8988T (cell line): Measurements from ENCODE around the gene NHLRC1.

Experiments used
- DNase-seq: peaks from one replicate; pipeline ENCODE4 v3.0.0; 2011

The NHLRC1 gene

GRCh38 chr6:18138906-18139305, 16.4 kb upstream of the NHLRC1 start:
- DNase-seq: no peak

GRCh38 chr6:18136260-18136659, 13.8 kb upstream of the NHLRC1 start:
- DNase-seq: no peak

DNA sequence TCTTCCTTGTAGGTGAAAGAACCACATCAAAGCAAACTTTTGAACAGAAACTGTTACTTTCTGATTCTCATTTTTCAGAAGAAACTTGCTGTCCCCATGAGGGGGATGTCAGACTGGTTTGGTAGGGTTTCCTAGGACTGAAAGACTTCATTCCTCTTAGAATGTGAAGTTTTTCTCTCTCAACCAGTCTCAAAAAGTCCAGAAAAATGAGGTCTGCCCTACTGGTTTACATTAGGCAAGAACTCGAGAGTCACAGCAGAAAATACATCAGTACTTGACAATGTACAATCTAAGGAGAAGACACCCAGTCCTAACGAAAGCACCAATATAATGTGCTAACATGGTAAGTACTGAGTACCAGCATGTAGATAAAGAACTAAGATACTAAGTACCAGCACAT, 12.7 kb upstream of the NHLRC1 start:
- DNase-seq: no peak

- no peak for DNase-seq
Measured at GRCh38 chr6:18132346-18132745, 9.9 kb upstream of the NHLRC1 start.

DNA sequence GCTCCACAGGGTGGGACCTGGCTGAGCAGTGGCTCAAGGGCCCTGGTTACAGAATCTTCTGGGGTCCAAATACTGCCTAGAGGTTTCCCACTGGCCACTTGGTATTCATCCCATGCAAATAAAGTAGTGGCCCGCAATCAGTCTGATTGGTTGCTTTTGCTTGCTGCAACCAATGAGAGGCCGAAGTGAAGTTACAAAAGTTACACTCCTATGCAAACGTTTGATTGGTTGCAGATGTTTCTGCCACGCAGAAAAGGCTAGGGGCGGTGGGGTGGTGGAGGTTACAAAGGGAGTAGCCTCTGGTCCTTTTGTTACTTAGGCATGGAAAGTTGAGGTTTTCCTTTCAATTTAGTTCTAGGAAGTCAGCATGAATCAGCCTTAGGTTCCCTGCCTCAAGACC, 3.6 kb upstream of the NHLRC1 start:
- no peak for DNase-seq

GRCh38 chr6:18121580-18122127, 823 bp downstream of the NHLRC1 start:
- DNase-seq: no peak

- no peak for DNase-seq
Measured at GRCh38 chr6:18119236-18119635, 3.2 kb downstream of the NHLRC1 start.

DNA sequence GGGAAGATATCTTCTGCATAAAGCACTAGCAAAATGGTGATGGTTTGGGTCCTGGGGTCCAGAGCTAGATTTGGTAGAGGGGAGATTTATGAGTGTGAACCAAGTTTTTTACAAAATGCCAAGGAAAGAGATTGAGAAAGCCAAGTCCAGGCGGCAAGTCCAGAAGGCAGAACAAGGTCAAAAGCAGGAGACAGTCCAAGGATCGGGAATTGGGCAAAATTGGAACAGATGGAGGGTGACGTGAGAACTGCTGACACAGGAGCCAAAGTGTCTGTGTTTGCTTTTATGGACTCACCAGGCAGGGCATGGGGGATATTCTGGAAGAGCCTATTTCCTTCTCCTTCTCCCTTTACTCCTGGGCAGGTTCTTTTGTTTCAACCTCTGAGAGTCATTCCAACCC, 4.1 kb downstream of the NHLRC1 start:
- DNase-seq: no peak

DNA sequence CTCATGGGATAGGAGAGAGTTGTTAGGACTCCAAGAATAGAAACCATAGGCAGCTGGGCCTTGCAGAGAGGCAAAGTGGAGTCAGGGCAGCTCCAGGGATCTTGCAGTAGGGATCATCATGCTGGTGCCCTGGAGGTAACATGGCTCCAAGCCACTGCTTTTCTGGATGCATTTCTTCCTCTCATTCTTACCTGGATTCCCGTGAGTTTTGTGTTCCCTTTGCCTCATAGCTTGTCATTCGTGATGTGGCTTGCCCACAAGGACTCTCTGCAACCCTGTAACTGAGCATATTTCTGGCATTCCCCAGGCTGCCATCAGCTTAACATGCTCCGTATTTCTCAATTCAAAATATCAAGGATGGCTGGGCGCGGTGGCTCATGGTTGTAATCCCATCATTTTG, 5.3 kb downstream of the NHLRC1 start:
- no peak for DNase-seq

GRCh38 chr6:18115356-18115755, 7.1 kb downstream of the NHLRC1 start:
- DNase-seq: no peak

DNA sequence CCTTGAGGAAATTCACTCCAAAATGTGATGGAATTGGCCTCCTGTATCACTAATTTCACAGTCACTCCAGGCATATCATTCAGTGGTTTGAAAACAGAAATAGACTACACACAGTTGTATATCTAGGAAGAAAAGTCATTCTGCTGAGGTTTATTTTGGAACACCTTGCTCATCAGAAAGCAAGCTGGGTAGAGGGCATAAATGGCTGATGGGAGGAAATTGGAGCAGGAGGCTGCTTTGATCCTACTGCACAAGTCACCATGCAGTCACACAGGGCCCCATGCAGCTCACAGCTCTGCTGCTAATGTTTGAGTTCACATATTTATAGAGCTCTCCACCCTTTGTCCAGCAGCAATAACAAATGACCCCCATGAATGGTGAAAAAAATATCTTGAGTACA, 12.3 kb downstream of the NHLRC1 start:
- no peak for DNase-seq

DNA sequence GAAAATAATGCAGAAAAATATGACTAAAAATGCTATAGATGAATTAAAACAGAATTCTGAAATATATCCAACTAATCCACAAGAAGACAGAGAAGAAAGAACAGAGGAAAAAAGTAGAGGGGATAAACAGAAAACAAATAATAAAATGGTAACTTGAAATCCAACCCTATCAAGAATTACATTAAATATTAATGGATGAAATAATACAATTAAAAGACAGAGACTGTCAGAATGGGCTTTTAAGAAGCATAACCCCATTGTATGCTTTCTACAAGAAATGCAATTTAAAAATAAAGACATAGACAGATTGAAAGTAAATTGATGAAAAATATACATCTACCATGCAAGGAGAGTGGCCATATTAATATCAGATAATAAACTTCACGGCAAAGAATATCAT, 15.4 kb downstream of the NHLRC1 start:
- no peak for DNase-seq

DNA sequence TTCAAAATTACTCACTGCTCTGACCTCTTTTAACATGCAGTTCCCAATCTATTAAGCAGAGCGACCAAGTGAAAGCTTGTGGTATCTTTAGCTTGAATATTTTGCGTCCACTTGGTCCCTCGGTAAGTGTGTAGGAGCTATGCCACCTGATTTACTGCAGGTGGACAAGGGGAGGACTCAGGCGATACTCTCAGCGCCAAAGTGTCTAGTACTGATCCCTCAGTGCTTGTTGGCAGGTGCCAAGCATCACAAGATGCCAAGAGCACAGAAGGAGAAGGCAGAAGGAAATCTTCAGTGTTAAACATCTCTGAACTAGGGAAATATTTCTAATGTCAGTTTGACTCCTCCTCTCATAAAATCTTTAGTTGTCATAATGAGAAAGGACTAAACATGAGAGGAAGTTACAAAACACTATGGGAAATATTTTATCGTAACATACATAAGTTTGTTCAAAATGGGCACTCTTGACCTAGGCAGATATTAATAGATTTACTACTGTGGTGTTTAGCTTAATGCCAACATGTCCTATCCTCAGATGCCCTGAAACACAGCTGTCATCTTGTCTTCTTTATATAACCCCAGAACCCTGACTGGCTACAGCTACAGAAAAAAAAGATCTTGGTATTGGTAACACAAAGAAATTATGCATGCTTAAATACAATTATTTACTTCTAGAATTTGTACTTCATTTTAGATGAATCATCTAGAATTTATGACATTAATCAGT, 19.5 kb downstream of the NHLRC1 start:
- no peak for DNase-seq

DNA sequence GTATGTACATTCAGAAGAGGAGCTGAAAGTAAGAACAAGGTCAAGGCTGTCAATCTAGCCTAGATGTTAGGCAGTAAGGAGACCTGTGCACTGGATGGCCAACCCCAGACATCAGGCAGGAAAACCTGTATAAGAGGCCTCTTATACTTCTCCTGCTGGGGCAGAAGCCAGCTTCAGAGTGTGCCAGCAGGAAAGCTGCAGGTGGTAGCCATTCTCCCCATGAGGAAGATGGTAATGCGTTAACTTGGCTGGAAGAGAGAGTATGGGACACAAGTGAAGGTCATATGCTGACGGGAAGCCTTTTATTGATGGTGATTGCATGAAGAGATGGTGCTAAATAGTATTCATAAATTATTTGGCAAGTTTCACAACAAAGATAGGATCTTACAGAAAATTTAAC, 20.6 kb downstream of the NHLRC1 start:
- DNase-seq: no peak

DNA sequence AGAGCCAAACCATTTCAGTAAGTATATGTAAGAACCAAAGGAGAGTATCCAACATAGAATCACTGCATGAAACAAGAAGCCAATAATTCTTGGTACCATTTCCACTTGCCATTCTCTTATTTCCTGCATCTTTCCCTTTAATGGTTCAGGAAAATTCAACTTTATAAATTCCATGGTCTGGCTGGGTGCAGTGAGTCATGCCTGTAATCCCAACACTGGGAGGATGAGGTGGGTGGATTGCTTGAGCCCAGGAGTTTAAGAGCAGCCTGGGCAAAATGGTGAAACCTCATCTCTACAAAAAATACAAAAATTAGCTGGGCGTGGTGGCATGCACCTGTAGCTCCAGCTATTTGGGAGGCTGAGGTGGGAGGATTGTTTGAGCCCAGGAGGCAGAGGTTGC, 21.2 kb downstream of the NHLRC1 start:
- no peak for DNase-seq

- DNase-seq: no peak
Measured at GRCh38 chr6:18100296-18100695, 22.2 kb downstream of the NHLRC1 start.

GRCh38 chr6:18099511-18099910, 23.0 kb downstream of the NHLRC1 start:
- no peak for DNase-seq

DNA sequence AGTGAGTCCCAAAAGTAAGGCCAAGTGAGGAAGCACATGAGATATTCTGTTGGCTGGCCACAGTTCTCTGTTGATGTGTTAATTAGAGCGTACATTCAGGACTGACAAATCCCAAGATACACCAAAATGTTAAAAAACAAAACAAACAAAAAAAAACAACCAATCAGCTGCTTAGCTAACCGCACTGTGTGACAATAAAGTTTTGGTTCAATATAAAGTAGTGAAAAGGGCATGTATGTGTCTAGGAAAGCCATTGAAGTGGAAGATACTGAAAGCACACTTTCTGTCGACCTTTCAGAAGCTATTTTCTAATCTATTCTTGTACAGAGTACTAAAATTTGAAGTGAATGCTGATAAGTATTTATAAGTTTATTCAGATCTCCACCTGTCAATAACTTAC, 26.1 kb downstream of the NHLRC1 start:
- no peak for DNase-seq

- DNase-seq: no peak
Measured at GRCh38 chr6:18091382-18091781, 31.1 kb downstream of the NHLRC1 start.

GRCh38 chr6:18090349-18090786, 32.1 kb downstream of the NHLRC1 start:
- no peak for DNase-seq

DNA sequence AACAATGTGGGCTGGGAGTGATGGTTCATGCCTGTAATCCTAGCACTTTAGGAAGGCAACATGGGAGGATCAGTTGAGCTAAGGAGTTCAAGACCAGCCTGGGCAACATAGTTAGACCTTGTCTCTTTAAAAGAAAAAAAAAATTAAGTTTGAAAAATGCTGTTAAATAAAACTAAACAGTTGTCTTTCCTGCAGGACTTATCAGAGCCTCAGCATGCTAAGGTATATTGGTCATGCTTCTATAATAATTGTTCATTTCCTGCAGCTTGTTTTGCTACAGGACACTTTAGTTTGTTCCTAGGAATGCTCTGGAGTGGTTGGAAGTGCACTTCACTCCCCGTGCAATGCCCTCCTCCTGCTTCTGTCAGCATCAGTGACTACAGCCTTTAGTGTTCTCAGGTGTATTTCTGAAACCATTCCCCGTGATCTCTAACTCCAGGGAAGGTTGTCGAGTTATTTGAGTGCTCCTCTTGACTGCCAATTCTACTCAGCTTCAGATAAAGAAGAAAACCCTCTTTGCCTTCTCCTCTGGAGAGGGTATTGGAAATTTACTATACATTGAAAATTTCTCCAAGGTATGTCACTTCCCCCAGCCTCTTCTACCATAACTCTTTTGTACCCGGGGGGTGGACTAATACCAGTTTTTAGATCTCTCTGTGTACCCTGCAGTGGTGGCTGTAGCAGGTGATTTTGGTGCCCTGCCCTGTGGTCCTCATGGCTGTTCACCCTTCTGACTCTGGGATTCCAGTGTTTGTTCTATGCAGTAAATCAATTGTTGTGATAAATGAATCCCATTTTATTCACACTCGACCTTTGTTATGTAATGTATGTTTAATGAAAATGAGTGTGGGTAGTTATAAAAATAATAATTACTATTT, 33.8 kb downstream of the NHLRC1 start:
- DNase-seq: no peak

- DNase-seq: no peak
Measured at GRCh38 chr6:18087396-18088165, 34.9 kb downstream of the NHLRC1 start.

DNA sequence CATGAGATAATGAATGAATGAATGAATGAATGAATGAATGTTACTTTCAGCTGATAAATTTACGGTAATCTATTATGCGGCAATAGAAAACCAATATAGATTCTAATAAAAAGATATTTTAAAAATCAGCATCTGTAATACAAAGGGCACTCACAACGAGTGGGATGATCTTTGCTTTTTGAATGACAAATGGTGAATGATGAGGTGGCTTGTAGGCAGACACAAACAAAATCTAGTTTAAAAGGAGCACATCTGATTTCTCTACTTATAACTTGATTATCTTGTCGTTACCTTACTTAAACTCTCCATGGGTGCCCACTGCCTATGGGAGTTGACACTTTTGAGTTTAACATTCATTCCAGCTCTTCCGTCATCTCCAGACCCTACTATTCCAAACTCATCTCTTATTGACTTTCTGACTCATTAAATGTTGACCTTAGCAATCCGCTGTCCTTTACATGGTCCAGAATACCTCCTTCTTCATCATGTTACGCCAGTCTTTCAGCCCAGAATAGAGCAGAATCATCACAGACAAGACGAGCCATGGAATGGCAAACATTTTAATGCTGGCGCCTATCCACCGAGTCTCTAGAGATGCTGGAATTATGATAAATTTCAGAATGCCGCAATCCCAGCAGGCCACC, 41.3 kb downstream of the NHLRC1 start:
- no peak for DNase-seq
